ENCODE results near the gene RCN1. TPM values are rescaled to one million over a fixed set of nuclear protein-coding genes. Genes with fewer than 3 reads are reported as not detected.

The RCN1 gene
- total and polyA plus RNA-seq, 2 of the 8 experiments (the other 6 are each of a cell fraction or from before 2014, with no cell fraction given) = 45.1 to 123 TPM

- Histone ChIP-seq H3K4me2 (ENCODE audit: insufficient read depth in 1 of 2, low read depth in 2 of 2, low read length in 2 of 2) (no peak overlapping the region), H3K18ac (ENCODE audit: extremely low read depth, low read length) (no peak overlapping the region), H3K79me2 (ENCODE audit: control insufficient read depth in 1 of 2, insufficient read depth in 2 of 2, low read length in 2 of 2) (peaks cover 11 to 39% of the 10 kb centered on the region in 2 experiments; a peak in 3 of 4 replicates), H4K5ac (ENCODE audit: insufficient read length, low read depth, low read length) (no peak overlapping the region), H4K20me1 (replicated peaks in 1 of 2; ENCODE audit: control insufficient read depth in 1 of 2, insufficient read depth in 2 of 2, low read length in 2 of 2) (peaks cover 3 to 21% of the 10 kb centered on the region in 2 experiments), H2BK120ac (replicated peaks; ENCODE audit: low read depth, low read length) (no peak overlapping the region), H3K56ac (replicated peaks; ENCODE audit: insufficient read length, low read depth, low read length) (no peak overlapping the region), H2BK15ac (ENCODE audit: low read length) (no peak overlapping the region), H3K14ac (ENCODE audit: insufficient read length) (no peak overlapping the region), H3K36me3 (ENCODE audit: control insufficient read depth in 2 of 4, insufficient read depth in 4 of 4, low read length in 3 of 4) (peaks cover 11 to 65% (median 48%) of the 10 kb centered on the region in 4 experiments; a peak in 7 of 8 replicates), H3K9me3 (ENCODE audit: insufficient read depth in 2 of 2, low read depth in 1 of 2, low read length in 1 of 2) (no peaks in the 10 kb centered on the region), H2BK20ac (ENCODE audit: low read length) (no peak overlapping the region), H3K79me1 (ENCODE audit: low read depth, low read length) (peaks cover 16% of the 10 kb centered on the region), H2BK12ac (ENCODE audit: low read depth, low read length) (no peak overlapping the region), H3K9ac (replicated peaks in 1 of 4; ENCODE audit: extremely low read depth in 1 of 4, low read depth in 3 of 4, low read length in 3 of 4) (no peak overlapping the region), H2AK5ac (ENCODE audit: low read depth, low read length) (no peak overlapping the region), H2AFZ (ENCODE audit: low read length) (no peak overlapping the region), H3K4me1 (replicated peaks in 1 of 4; ENCODE audit: control insufficient read depth in 3 of 4, insufficient read depth in 4 of 4, low read length in 3 of 4) (peaks cover 0 to 1% (median 0%) of the 10 kb centered on the region in 4 experiments; a peak in 2 of 7 replicates), H3K4me3 (ENCODE audit: extremely low read depth in 1 of 4, insufficient read depth in 2 of 4, low read depth in 3 of 4, low read length in 4 of 4) (no peak overlapping the region), H3K27ac (ENCODE audit: low read depth, low read length) (no peak overlapping the region), H4K8ac (ENCODE audit: extremely low read depth, insufficient read depth, low read length) (no peak overlapping the region), H3K23me2 (ENCODE audit: low read depth, low read length) (no peaks in the 10 kb centered on the region), H2BK5ac (ENCODE audit: low read depth, low read length) (no peak overlapping the region), H4K91ac (replicated peaks; ENCODE audit: insufficient read length, low read length) (no peak overlapping the region), H3K27me3 (replicated peaks in 1 of 4; ENCODE audit: control insufficient read depth in 3 of 4, extremely low read depth in 1 of 4, insufficient read depth in 3 of 4, low read length in 3 of 4) (no peaks in the 10 kb centered on the region), H3K4ac (replicated peaks; ENCODE audit: insufficient read length, low read depth, low read length) (no peak overlapping the region), H3K23ac (ENCODE audit: insufficient read length) (no peak overlapping the region)
- 92% methylated on average over 8 of the region's 8 CpGs; no CpG with 5 or more reads in 1 of the 2 experiments for WGBS, 2 experiments (ENCODE audit: extremely low coverage in 1 of 2, insufficient coverage in 1 of 2, insufficient read length in 1 of 2, insufficient replicate concordance in 2 of 2, low coverage in 1 of 2, low lambda C conversion rate in 2 of 2, missing lambda C conversion rate in 1 of 2)
- CTCF ChIA-PET (ENCODE audit: partially characterized antibody) = no interaction called here
- FAIRE-seq (no peak), DNase-seq (ENCODE audit: low read depth in 1 of 2, low spot score in 2 of 2) (no peak)
- POLR2A ChIA-PET (ENCODE audit: partially characterized antibody) = no interaction called here
- TF ChIP-seq SIX5 (IDR thresholded peaks at IDR 0.05; ENCODE audit: low read depth, low read length) (no peak), FOSL1 (IDR thresholded peaks at IDR 0.05; ENCODE audit: insufficient read depth, low read depth, low read length) (no peak), KDM4A (IDR thresholded peaks at IDR 0.05; ENCODE audit: low read depth, low read length, severe bottlenecking) (no peak), NANOG (IDR thresholded peaks at IDR 0.05; ENCODE audit: insufficient read depth, low read depth, low read length, poor library complexity, severe bottlenecking) (no peak), USF2 (IDR thresholded peaks at IDR 0.05; ENCODE audit: low read length) (no peak), NRF1 (IDR thresholded peaks at IDR 0.05; ENCODE audit: low read depth, low read length) (no peak)
These were observed 7.4 kb downstream of the RCN1 start for GRCh38 chr11:32098142-32098903.

Measured in H1 (cell line).